Endodermal cell (in vitro differentiated cells): Measurements from ENCODE around the gene TIMMDC1. TPM values are rescaled to one million over a fixed set of nuclear protein-coding genes. Genes with fewer than 3 reads are reported as not detected.
A peak's percentile ranks its signal among the peaks of the same experiment; 100 is the strongest.

Source experiments
- DNase-seq: peaks from one replicate; pipeline ENCODE4 v3.0.0-alpha.2; 2017
- H3K27ac ChIP-seq: 2 replicates; pipeline ENCODE4 v1.5.1; 2013; ENCODE audit warnings: mild to moderate bottlenecking, low read depth, low read length, moderate library complexity
- H3K27me3 ChIP-seq: 2 replicates; pipeline ENCODE4 v1.6.1; 2013; ENCODE audit warnings: mild to moderate bottlenecking, low read length, moderate library complexity; ENCODE audit not compliant: insufficient read depth, control insufficient read depth, poor library complexity, severe bottlenecking
- H3K36me3 ChIP-seq: 2 replicates; pipeline ENCODE4 v1.7.0; 2013; ENCODE audit warnings: mild to moderate bottlenecking, low read length, moderate library complexity; ENCODE audit not compliant: control insufficient read depth, insufficient read depth
- H3K4me1 ChIP-seq: one replicate; pipeline ENCODE4 v1.7.0; 2013; ENCODE audit warnings: low read length; ENCODE audit not compliant: control insufficient read depth, insufficient read depth
- H3K4me3 ChIP-seq: 2 replicates; pipeline ENCODE4 v1.5.1; 2013; ENCODE audit warnings: mild to moderate bottlenecking, low read length, moderate library complexity
- H3K9ac ChIP-seq: 2 replicates; pipeline ENCODE4 v1.6.1; 2013; ENCODE audit warnings: mild to moderate bottlenecking, low read length, moderate library complexity; ENCODE audit not compliant: poor library complexity, severe bottlenecking; ENCODE audit errors: extremely low read depth
- H3K9me3 ChIP-seq: 2 replicates; pipeline ENCODE4 v1.6.1; 2013; ENCODE audit warnings: mild to moderate bottlenecking, low read length, moderate library complexity; ENCODE audit not compliant: control insufficient read depth
- H3K27ac Mint-ChIP-seq: 2 replicates; pipeline ENCODE4 v1.8.0; 2020; ENCODE audit warnings: mixed read lengths
- H3K27me3 Mint-ChIP-seq: 2 replicates; pipeline ENCODE4 v1.8.0; 2021; ENCODE audit warnings: mild to moderate bottlenecking, mixed read lengths; ENCODE audit not compliant: insufficient read depth
- H3K36me3 Mint-ChIP-seq: 2 replicates; pipeline ENCODE4 v1.8.0; 2020; ENCODE audit warnings: low read depth, mixed read lengths
- H3K4me1 Mint-ChIP-seq: 2 replicates; pipeline ENCODE4 v1.8.0; 2020; ENCODE audit warnings: mixed read lengths
- H3K4me3 Mint-ChIP-seq: 2 replicates; pipeline ENCODE4 v1.8.0; 2020; ENCODE audit warnings: mild to moderate bottlenecking, moderate library complexity, mixed read lengths
- H3K9me3 Mint-ChIP-seq: 2 replicates; pipeline ENCODE4 v1.8.0; 2020; ENCODE audit warnings: mild to moderate bottlenecking, mixed read lengths
- CTCF ChIP-seq: fragments of 200-600 bp; sonication (generic); conservative IDR thresholded peaks from 2 replicates; pipeline ENCODE4 v1.5.0; 2021; ENCODE audit warnings: antibody characterized with exemption, mild to moderate bottlenecking
- WGBS, 2 experiments: methylation state at CpG; one replicate each; pipeline versions ENCODE4 v1.1.5 to v1.1.7; 2013; ENCODE audit warnings: missing lambda C conversion rate in 2 of 2, mixed read lengths in 1 of 2; ENCODE audit not compliant: insufficient coverage in 1 of 2, insufficient read length in 1 of 2; 5-methylcytosine and 5-hydroxymethylcytosine counted together
- total RNA-seq, 2 donors: library from RNA; stranded (reverse); fragmentation: NEBNext Ultra II Directional in 1 of 2; extraction: Animal tissue kit (Norgen Biotek cat#: 25700) in 1 of 2; gene quantifications; 2 replicates in 1 of 2; 3 replicates in 1 of 2; pipeline ENCODE4 v1.2.1, GENCODE V29; 2021

Gene TIMMDC1
- total RNA-seq, 2 donors from 2014 or later: 107 to 119 TPM

GRCh38 chr3:119457246-119457645 lies 41.1 kb upstream of the TIMMDC1 start:
- Mint-ChIP-seq H3K9me3 (no peaks in the 10 kb centered on the region), H3K36me3 (peaks cover 72% of the 10 kb centered on the region), H3K4me3 (no peak overlapping the region), H3K27me3 (no peaks in the 10 kb centered on the region), H3K4me1 (peaks cover 4% of the 10 kb centered on the region), H3K27ac (no peak overlapping the region)
- DNase-seq: no peak
- H3K4me3 ChIP-seq: no peak overlapping the region
- H3K4me1 ChIP-seq: peaks cover 5% of the 10 kb centered on the region
- peaks cover 97% of the 10 kb centered on the region for H3K36me3 ChIP-seq
- no peaks in the 10 kb centered on the region for H3K27me3 ChIP-seq
- no peak overlapping the region for H3K27ac ChIP-seq
- WGBS, 2 experiments: 92 to 95% methylated on average over 4 of the region's 4 CpGs
- H3K9ac ChIP-seq: no peak overlapping the region
- no peak for TF ChIP-seq CTCF
- H3K9me3 ChIP-seq: no peaks in the 10 kb centered on the region

- H3K36me3 ChIP-seq: peaks cover 37% of the 10 kb centered on the region
- WGBS, 2 experiments: 7 to 8% methylated on average over 42 to 51 of the region's 51 CpGs
- H3K9ac ChIP-seq: peak within 1 kb of the TSS; percentile 98
- Mint-ChIP-seq H3K9me3 (no peaks in the 10 kb centered on the region), H3K27ac (peak within 1 kb of the TSS; percentile 99), H3K27me3 (peaks cover 3% of the 10 kb centered on the region), H3K36me3 (peaks cover 30% of the 10 kb centered on the region), H3K4me1 (peaks cover 7% of the 10 kb centered on the region), H3K4me3 (peak within 1 kb of the TSS; percentile 98)
- peaks cover 6% of the 10 kb centered on the region for H3K4me1 ChIP-seq
- peak within 1 kb of the TSS; percentile 75 for H3K27ac ChIP-seq
- H3K4me3 ChIP-seq: peak within 1 kb of the TSS; percentile 100
- peak; percentile 99 for DNase-seq
- no peaks in the 10 kb centered on the region for H3K27me3 ChIP-seq
- no peaks in the 10 kb centered on the region for H3K9me3 ChIP-seq
- TF ChIP-seq CTCF: peak; percentile 30
Measured at GRCh38 chr3:119463171-119464169, 34.9 kb upstream of the TIMMDC1 start, which contains the start of gene TMEM39A. TSS of gene TMEM39A (minus strand) at chr3:119463615. CDS start at chr3:119462074, 1,541 bp downstream.

- H3K36me3 Mint-ChIP-seq: peaks cover 11% of the 10 kb centered on the region
- no peak for DNase-seq
- Histone ChIP-seq H3K9ac (no peak overlapping the region), H3K9me3 (no peaks in the 10 kb centered on the region), H3K4me1 (no peaks in the 10 kb centered on the region), H3K36me3 (peaks cover 4% of the 10 kb centered on the region), H3K4me3 (peak overlapping the region; percentile 94), H3K27ac (no peak overlapping the region), H3K27me3 (no peaks in the 10 kb centered on the region)
- H3K27me3 Mint-ChIP-seq: peaks cover 3% of the 10 kb centered on the region
- 83 to 96% methylated on average over 2 of the region's 2 CpGs for WGBS, 2 experiments
- H3K4me3 Mint-ChIP-seq: peak overlapping the region; percentile 80
- H3K27ac Mint-ChIP-seq: peak overlapping the region; percentile 76
- TF ChIP-seq CTCF: no peak
- H3K9me3 Mint-ChIP-seq: no peaks in the 10 kb centered on the region
- H3K4me1 Mint-ChIP-seq: peaks cover 14% of the 10 kb centered on the region
Measured at GRCh38 chr3:119468041-119468440, 30.3 kb upstream of the TIMMDC1 start.
